Adrenal gland (tissue), 12 donors: ENCODE results near the gene POLA2. TPM values are rescaled to one million over a fixed set of nuclear protein-coding genes. Genes with fewer than 3 reads are reported as not detected.
A peak's percentile ranks its signal among the peaks of the same experiment; 100 is the strongest.

ENCODE experiments used
- DNase-seq, 7 donors: peaks; one replicate each; pipeline ENCODE4 v3.0.0-alpha.2; 2019 to 2020
- H3K27ac ChIP-seq, 5 donors: fragments of 200-600 bp; sonication (generic) in 4 of 5; 1 replicate in 3 of 5; 2 replicates in 2 of 5; pipeline versions ENCODE4 v1.5.1 to v1.8.0; 2016 to 2020; ENCODE audit warnings: mild to moderate bottlenecking in 1 of 5
- H3K27me3 ChIP-seq: fragments of 200-600 bp; 2 replicates; pipeline ENCODE4 v1.8.0; 2021
- H3K36me3 ChIP-seq, 2 donors: fragments of 200-600 bp; replicated peaks in 1 of 2; 1 replicate in 1 of 2; 2 replicates in 1 of 2; pipeline versions ENCODE4 v1.5.1 to v1.8.0; 2018 to 2022
- H3K4me1 ChIP-seq, 2 donors: fragments of 200-600 bp; replicated peaks in 1 of 2; 1 replicate in 1 of 2; 2 replicates in 1 of 2; pipeline versions ENCODE4 v1.5.1 to v1.8.0; 2018 to 2021
- H3K4me3 ChIP-seq, 4 donors: fragments of 200-600 bp; sonication (generic) in 3 of 4; one replicate each; pipeline ENCODE4 v1.5.1; 2016 to 2018
- H3K9me3 ChIP-seq, 3 donors: fragments of 200-600 bp; sonication (generic) in 1 of 3; replicated peaks in 1 of 3; 1 replicate in 2 of 3; 2 replicates in 1 of 3; pipeline versions ENCODE4 v1.5.1 to v1.8.0; 2016 to 2021
- CTCF ChIP-seq, 6 experiments: fragments of 450-650 bp in 4 of 6; fragments of 200-600 bp in 2 of 6; sonication (generic) in 1 of 6; IDR thresholded peaks; 1 replicate in 5 of 6; 2 replicates in 1 of 6; pipeline versions ENCODE4 v1.5.1 to v1.8.0; 2016 to 2021; ENCODE audit warnings: antibody characterized with exemption in 6 of 6, mild to moderate bottlenecking in 2 of 6, moderate library complexity in 1 of 6
- POLR2A ChIP-seq, 2 donors: fragments of 450-650 bp; IDR thresholded peaks; one replicate each; pipeline ENCODE4 v1.6.1; 2017; ENCODE audit warnings: antibody characterized with exemption in 2 of 2, mild to moderate bottlenecking in 2 of 2, moderate library complexity in 1 of 2
- WGBS, 4 donors: extraction: QIAGEN DNeasy Blood & Tissue Kit in 2 of 4; methylation state at CpG; one replicate each; pipeline versions ENCODE4 v1.1.5 to v1.1.7; 2013 to 2017; 5-methylcytosine and 5-hydroxymethylcytosine counted together
- intact Hi-C, 2 donors: fragments of 100-400 bp; cut with DNase I; formaldehyde crosslinking; loops; one replicate each; pipeline versions ENCODE4 v1.14.1 to v1.15.0; 2022 to 2023
- polyA plus RNA-seq, 3 donors: library from polyadenylated mRNA; stranded (reverse); fragments of 200-250 nt in 2 of 3; fragments of 350-450 nt in 1 of 3; fragmentation: Illumina TruSeq in 1 of 3; extraction: RNeasy Lipid Tissue Mini Kit (QIAGEN cat#74804) in 1 of 3; gene quantifications; one replicate each; pipeline ENCODE4 v1.2.3, GENCODE V29; 2013 to 2014
- total RNA-seq, 9 donors: library from RNA; depleted of rRNA in 4 of 9; stranded (reverse); fragments of >200 nt in 4 of 9; fragments of 120-200 nt in 1 of 9; fragmentation: NEBNext Ultra II Directional in 1 of 9; extraction: Animal tissue kit (Norgen Biotek cat#: 25700) in 1 of 9; gene quantifications; one replicate each; pipeline versions ENCODE4 v1.1.0 to v1.2.4, GENCODE V29; 2013 to 2023
- donor health status: healthy with polysubstance abuse.
- donor health status: Bipolar disorder and iron deficiency.
- donor health status: DM: yes; HTN: yes; CAD: no.
- donor health status: DM: no; HTN: no; CAD: no.
- donor health status: DM: no; HTN: no; CAD: no.
- donor health status: DM: yes; HTN: yes; CAD: no.

POLA2 gene
- total and polyA plus RNA-seq, 12 donors: 3.9 to 12.2 (median 7.7) TPM

GRCh38 chr11:65317025-65317786 lies 55.4 kb downstream of the POLA2 start:
- H3K27ac ChIP-seq: peak overlapping the region in 3 of 5 donors; percentile 35 to 93 (median 79)
- no peaks in the 10 kb centered on the region for H3K27me3 ChIP-seq
- H3K4me3 ChIP-seq: peak overlapping the region in 1 of 4 donors; percentile 78
- WGBS, 4 donors: 47 to 77% (median 58%) methylated on average over 3 to 13 of the region's 13 CpGs
- intact Hi-C loops: no loop called here
- DNase-seq: peak; percentile 51 to 86 (median 62)
- peaks cover 13 to 17% of the 10 kb centered on the region in 2 donors for H3K4me1 ChIP-seq
- no peaks in the 10 kb centered on the region for H3K9me3 ChIP-seq
- no peak for TF ChIP-seq POLR2A (IDR thresholded peaks at IDR 0.05)
- no peak for TF ChIP-seq CTCF (IDR thresholded peaks at IDR 0.05)
- peaks cover 0 to 13% of the 10 kb centered on the region in 2 donors for H3K36me3 ChIP-seq

GRCh38 chr11:65320386-65321075 lies 58.8 kb downstream of the POLA2 start:
- Histone ChIP-seq H3K36me3 (peaks cover 0 to 13% of the 10 kb centered on the region in 2 donors), H3K4me3 (no peak overlapping the region), H3K27me3 (no peaks in the 10 kb centered on the region), H3K4me1 (peaks cover under 1 to 5% of the 10 kb centered on the region in 2 donors), H3K9me3 (no peaks in the 10 kb centered on the region), H3K27ac (no peak overlapping the region)
- DNase-seq: no peak
- intact Hi-C loops: no loop called here
- WGBS, 4 donors: 79 to 86% (median 83%) methylated on average over 15 to 22 of the region's 22 CpGs
- TF ChIP-seq CTCF (IDR thresholded peaks at IDR 0.05) (no peak), POLR2A (IDR thresholded peaks at IDR 0.05) (no peak)

GRCh38 chr11:65321076-65321475 lies 59.3 kb downstream of the POLA2 start:
- Histone ChIP-seq H3K36me3 (peaks cover 0 to 13% of the 10 kb centered on the region in 2 donors), H3K9me3 (no peaks in the 10 kb centered on the region), H3K4me1 (no peaks in the 10 kb centered on the region), H3K4me3 (no peak overlapping the region), H3K27me3 (no peaks in the 10 kb centered on the region), H3K27ac (peak overlapping the region in 1 of 5 donors; percentile 11)
- intact Hi-C loops: no loop called here
- DNase-seq: no peak
- TF ChIP-seq CTCF (IDR thresholded peaks at IDR 0.05): no peak
- no peak for TF ChIP-seq POLR2A (IDR thresholded peaks at IDR 0.05)
- 70 to 87% (median 82%) methylated on average over 3 to 15 of the region's 15 CpGs for WGBS, 4 donors

- H3K4me1 ChIP-seq: no peaks in the 10 kb centered on the region
- peak overlapping the region in 1 of 5 donors; percentile 11 for H3K27ac ChIP-seq
- H3K9me3 ChIP-seq: no peaks in the 10 kb centered on the region
- H3K27me3 ChIP-seq: no peaks in the 10 kb centered on the region
- 46 to 63% (median 57%) methylated on average over 6 to 13 of the region's 13 CpGs for WGBS, 4 donors
- no peak for DNase-seq
- no peak overlapping the region for H3K4me3 ChIP-seq
- intact Hi-C loops: no loop called here
- TF ChIP-seq CTCF (IDR thresholded peaks at IDR 0.05): no peak
- TF ChIP-seq POLR2A (IDR thresholded peaks at IDR 0.05): no peak
- peaks cover 0 to 13% of the 10 kb centered on the region in 2 donors for H3K36me3 ChIP-seq
Measured at GRCh38 chr11:65321828-65322485, 60.2 kb downstream of the POLA2 start.
